IMR-90 (cell line): ENCODE data around the gene PATJ. TPM values are rescaled to one million over a fixed set of nuclear protein-coding genes. Genes with fewer than 3 reads are reported as not detected.

Experiments used
- ATAC-seq: fragments of 200-7000 bp; cut with Tn5 transposase; 2 replicates; pipeline ENCODE4 v1.9.1; 2020; ENCODE audit warnings: low read depth, mild to moderate bottlenecking, moderate library complexity
- BruUV-seq: library from RNA; stranded (reverse); fragments of 400-500 nt; replicated peaks from 2 replicates; lab custom pipeline; 2021; lab: Mats Ljungman, UMichigan
- CTCF ChIA-PET: fragments of 300-600 bp; formaldehyde crosslinking; extraction: SDS; loops from one replicate; lab custom pipeline; 2021; ENCODE audit warnings: antibody characterized with exemption; lab: Yijun Ruan, JAX
- POLR2A ChIA-PET: fragments of 300-600 bp; sonication (Branson Sonifier 250); formaldehyde crosslinking; loops from one replicate; lab custom pipeline; 2022; ENCODE audit warnings: antibody characterized with exemption; ENCODE audit not compliant: unreplicated experiment; lab: Charles Lee
- DNase-seq: peaks from one replicate; pipeline ENCODE4 v3.0.0; 2013
- H2AFZ ChIP-seq: replicated peaks from 2 replicates; pipeline ENCODE3; 2013; ENCODE audit warnings: low read length, mild to moderate bottlenecking; ENCODE audit not compliant: poor library complexity
- H2AK5ac ChIP-seq: 2 replicates; pipeline ENCODE4 v1.6.1; 2013; ENCODE audit warnings: low read depth, low read length, inconsistent platforms
- H2AK9ac ChIP-seq: replicated peaks from 2 replicates; pipeline ENCODE3; 2013; ENCODE audit warnings: mild to moderate bottlenecking, low read depth, low read length, moderate library complexity; ENCODE audit not compliant: poor library complexity
- H2BK120ac ChIP-seq: 2 replicates; pipeline ENCODE4 v1.6.1; 2013; ENCODE audit warnings: low read depth, low read length, inconsistent platforms
- H2BK15ac ChIP-seq: 3 replicates; pipeline ENCODE4 v1.6.1; 2013; ENCODE audit warnings: low read depth, low read length, inconsistent platforms
- H2BK20ac ChIP-seq: 2 replicates; pipeline ENCODE4 v1.6.1; 2013; ENCODE audit warnings: low read depth, mild to moderate bottlenecking, inconsistent platforms, low read length, moderate library complexity
- H2BK5ac ChIP-seq: 2 replicates; pipeline ENCODE4 v1.6.1; 2013; ENCODE audit warnings: mild to moderate bottlenecking, low read depth, low read length, inconsistent platforms; ENCODE audit not compliant: poor library complexity, severe bottlenecking
- H3K14ac ChIP-seq: replicated peaks from 2 replicates; pipeline ENCODE4 v1.6.1; 2013; ENCODE audit warnings: low read depth, low read length, inconsistent platforms
- H3K18ac ChIP-seq: 2 replicates; pipeline ENCODE4 v1.6.1; 2013; ENCODE audit warnings: low read depth, low read length, control low read depth
- H3K23ac ChIP-seq: 2 replicates; pipeline ENCODE4 v1.6.1; 2013; ENCODE audit warnings: low read depth, low read length, inconsistent platforms
- H3K27ac ChIP-seq: 2 replicates; pipeline ENCODE4 v1.5.1; 2013; ENCODE audit warnings: mild to moderate bottlenecking, control low read depth, low read length; ENCODE audit not compliant: insufficient read depth
- H3K27me3 ChIP-seq: 2 replicates; pipeline ENCODE4 v1.6.1; 2013; ENCODE audit warnings: low read length; ENCODE audit not compliant: control insufficient read depth, insufficient read depth
- H3K36me3 ChIP-seq: 2 replicates; pipeline ENCODE4 v1.6.1; 2013; ENCODE audit warnings: low read length, mixed read lengths; ENCODE audit not compliant: control insufficient read depth, insufficient read depth
- H3K4ac ChIP-seq: 2 replicates; pipeline ENCODE4 v1.6.1; 2013; ENCODE audit warnings: low read depth, low read length, inconsistent platforms
- H3K4me1 ChIP-seq: 2 replicates; pipeline ENCODE4 v1.6.1; 2013; ENCODE audit warnings: low read length, mixed read lengths; ENCODE audit not compliant: control insufficient read depth, insufficient read depth
- H3K4me2 ChIP-seq: 2 replicates; pipeline ENCODE4 v1.6.1; 2013; ENCODE audit warnings: low read depth, mild to moderate bottlenecking, control low read depth, low read length, moderate library complexity
- H3K4me3 ChIP-seq: 2 replicates; pipeline ENCODE4 v1.5.1; 2013; ENCODE audit warnings: low read depth, mild to moderate bottlenecking, control low read depth, low read length, moderate library complexity; ENCODE audit not compliant: insufficient read depth
- H3K56ac ChIP-seq: 2 replicates; pipeline ENCODE4 v1.6.1; 2013; ENCODE audit warnings: low read length, inconsistent platforms; ENCODE audit not compliant: insufficient read depth; ENCODE audit errors: extremely low read depth
- H3K79me1 ChIP-seq, 2 experiments: 2 replicates each; pipeline ENCODE4 v1.6.1; 2013; ENCODE audit warnings: low read length in 2 of 2, inconsistent platforms in 1 of 2, low read depth in 1 of 2
- H3K9ac ChIP-seq: 2 replicates; pipeline ENCODE4 v1.6.1; 2013; ENCODE audit warnings: low read depth, low read length, control low read depth
- H3K9me1 ChIP-seq: 2 replicates; pipeline ENCODE4 v1.6.1; 2013; ENCODE audit warnings: low read length, inconsistent platforms; ENCODE audit not compliant: insufficient read depth
- H3K9me3 ChIP-seq: 2 replicates; pipeline ENCODE4 v1.6.1; 2013; ENCODE audit warnings: low read length; ENCODE audit not compliant: control insufficient read depth, insufficient read depth
- H4K20me1 ChIP-seq: 2 replicates; pipeline ENCODE4 v1.6.1; 2013; ENCODE audit warnings: low read length, inconsistent platforms; ENCODE audit not compliant: insufficient read depth
- H4K5ac ChIP-seq: 2 replicates; pipeline ENCODE4 v1.6.1; 2013; ENCODE audit warnings: mild to moderate bottlenecking, low read depth, low read length, control low read depth
- H4K8ac ChIP-seq, 2 experiments: 2 replicates each; pipeline ENCODE4 v1.6.1; 2013; ENCODE audit warnings: low read depth in 2 of 2, low read length in 2 of 2, control low read depth in 1 of 2, inconsistent platforms in 1 of 2
- H4K91ac ChIP-seq: 2 replicates; pipeline ENCODE4 v1.6.1; 2013; ENCODE audit warnings: low read depth, low read length, inconsistent platforms; ENCODE audit not compliant: insufficient read depth
- RFX5 ChIP-seq: IDR thresholded peaks from 2 replicates; pipeline ENCODE4 v1.8.0; 2012; ENCODE audit warnings: low read depth, mild to moderate bottlenecking, low read length, moderate library complexity
- SMC3 ChIP-seq: fragments of 150-350 bp; IDR thresholded peaks from 2 replicates; pipeline ENCODE4 v1.6.1; 2016; ENCODE audit warnings: low read depth, mild to moderate bottlenecking, antibody characterized with exemption, low read length, moderate library complexity
- USF2 ChIP-seq: fragments of 150-350 bp; IDR thresholded peaks from 2 replicates; pipeline ENCODE4 v1.6.1; 2017; ENCODE audit warnings: mild to moderate bottlenecking, antibody characterized with exemption, low read length, low read depth
- WGBS, 2 experiments: methylation state at CpG; one replicate each; pipeline versions ENCODE4 v1.1.5 to v1.1.7; 2013; ENCODE audit warnings: missing lambda C conversion rate in 2 of 2; ENCODE audit not compliant: insufficient read length in 1 of 2; ENCODE audit errors: extremely low coverage in 2 of 2; 5-methylcytosine and 5-hydroxymethylcytosine counted together
- dilution Hi-C: fragments of 300-500 bp; cut with HindIII; formaldehyde crosslinking; loops from one replicate; pipeline ENCODE4 v1.14.3; 2018; ENCODE audit warnings: low sequenced_read_pairs; ENCODE audit not compliant: unreplicated experiment
- in situ Hi-C: fragments of 300-500 bp; cut with MboI; formaldehyde crosslinking; loops from 3 replicates; pipeline ENCODE4 v1.14.3; 2019; ENCODE audit warnings: low sequenced_read_pairs, inconsistent platforms, mixed read lengths
- intact Hi-C: fragments of 100-400 bp; cut with micrococcal nuclease; formaldehyde crosslinking; loops from 2 replicates; pipeline ENCODE4 v1.10.0; 2022
- polyA plus RNA-seq, 3 experiments: library from polyadenylated mRNA; depleted of rRNA; stranded (reverse); fragments of >200 nt; gene quantifications; 2 replicates each; pipeline ENCODE4 v1.2.3, GENCODE V29; 2012; ENCODE audit warnings: low replicate concordance in 1 of 3
- total RNA-seq: library from RNA; depleted of rRNA; stranded (reverse); fragments of >200 nt; gene quantifications from 2 replicates; pipeline ENCODE4 v1.2.3, GENCODE V29; 2012

Gene PATJ
- total and polyA plus RNA-seq, 2 of the 4 experiments (the other 2 are of a cell fraction): 2.0 to 3.4 TPM

DNA sequence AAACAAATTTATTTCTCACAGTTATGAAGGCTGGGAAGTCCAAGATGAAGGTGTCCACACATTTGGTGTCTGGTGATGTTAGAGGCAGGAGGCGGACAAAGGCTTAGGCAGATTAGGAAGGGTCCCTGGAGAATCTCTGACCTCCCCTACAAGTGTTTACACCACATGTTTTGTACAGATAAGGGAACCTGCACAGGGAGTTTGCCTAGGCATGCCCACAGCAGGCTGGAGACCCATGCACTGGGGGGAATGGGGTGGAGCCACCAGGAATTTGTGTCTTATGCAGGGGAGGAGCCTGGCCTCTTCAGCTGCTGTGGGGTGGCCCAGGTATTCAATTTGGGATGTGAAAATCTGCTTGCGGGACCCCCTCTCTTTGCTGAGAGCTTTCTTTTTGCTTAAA, 131.3 kb downstream of the PATJ start:
- dilution Hi-C loops: no loop called here

More for the DNA sequence above, 131.3 kb downstream of the PATJ start:
- Histone ChIP-seq H3K27me3 (no peaks in the 10 kb centered on the region), H3K9ac (no peak overlapping the region), H3K4me3 (no peak overlapping the region), H3K27ac (no peak overlapping the region), H4K8ac (no peak overlapping the region), H3K56ac (no peak overlapping the region), H2BK15ac (no peak overlapping the region), H4K20me1 (no peaks in the 10 kb centered on the region), H3K36me3 (no peaks in the 10 kb centered on the region), H3K14ac (no peak overlapping the region), H4K5ac (no peak overlapping the region), H3K9me3 (no peaks in the 10 kb centered on the region), H3K4me2 (no peak overlapping the region), H2AK5ac (no peak overlapping the region), H3K4ac (no peak overlapping the region), H3K79me1 (no peaks in the 10 kb centered on the region), H2AK9ac (no peak overlapping the region), H2BK20ac (no peak overlapping the region), H3K23ac (no peak overlapping the region), H2AFZ (no peak overlapping the region), H3K18ac (no peak overlapping the region), H4K91ac (no peak overlapping the region), H2BK120ac (no peak overlapping the region), H3K9me1 (no peaks in the 10 kb centered on the region), H3K4me1 (no peaks in the 10 kb centered on the region), H2BK5ac (no peak overlapping the region)
- intact Hi-C loops: no loop called here
- WGBS, 2 experiments: no CpG with 5 or more reads among the region's 2 CpGs
- in situ Hi-C loops: loop anchor here (25.0 kb wide), 2 partner anchors 836 to 1011 kb away; no protein-coding TSS in a partner anchor
- DNase-seq (no peak), ATAC-seq (no peak)
- CTCF ChIA-PET: interaction anchor here (0.7 kb wide), 1 partner anchor 20 kb away, joined by 3 read pairs; no protein-coding TSS in a partner anchor
- no TSS peak for BruUV-seq
- POLR2A ChIA-PET: no interaction called here
- no peak for TF ChIP-seq USF2
- no peak for TF ChIP-seq RFX5
- no peak for TF ChIP-seq SMC3
